ENCODE data around the gene SCAPER. TPM values are rescaled to one million over a fixed set of nuclear protein-coding genes. Genes with fewer than 3 reads are reported as not detected.
"Not testable (repeated sequence)": the region's sequence is repeated elsewhere in the genome, so short reads cannot be mapped to it uniquely, and the experiment has no call there.

SCAPER gene
- total RNA-seq, 1 experiment from 2014 or later = 14.7 TPM

DNA sequence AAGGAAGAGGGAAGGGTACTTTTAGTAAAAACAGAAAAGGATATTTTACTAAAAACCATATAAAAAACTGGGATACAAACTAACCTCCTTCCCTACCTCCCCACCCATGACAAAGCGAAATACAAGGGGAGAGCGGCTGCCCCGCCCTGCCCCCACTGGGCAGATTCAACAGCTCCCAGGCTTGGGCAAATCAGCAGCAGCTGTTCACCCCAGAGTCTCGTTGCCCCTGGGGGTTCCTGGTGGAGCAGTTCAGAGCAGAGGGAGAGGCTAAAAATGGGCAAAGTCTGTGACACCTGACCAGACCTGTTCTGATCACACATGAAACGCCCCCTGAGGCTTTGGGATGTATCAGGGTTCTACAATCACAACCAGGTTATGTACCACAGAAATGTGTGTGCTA lies 591.4 kb downstream of the SCAPER start:
- Histone ChIP-seq H3K4me2 (ENCODE audit: low read length) (no peak overlapping the region), H3K27me3 (ENCODE audit: insufficient read depth, low read length) (no peaks in the 10 kb centered on the region), H3K9me3 (ENCODE audit: control insufficient read depth in 1 of 2, insufficient read depth in 1 of 2, low read depth in 1 of 2, low read length in 2 of 2) (no peaks in the 10 kb centered on the region), H3K79me2 (ENCODE audit: insufficient read depth, low read length) (peaks cover 25% of the 10 kb centered on the region), H3K4me3 (replicated peaks in 1 of 2; ENCODE audit: low read depth in 1 of 2, low read length in 2 of 2) (no peak overlapping the region), H3K9ac (ENCODE audit: low read length) (no peak overlapping the region), H3K27ac (ENCODE audit: low read depth, low read length) (no peak overlapping the region), H3K9me2 (ENCODE audit: insufficient read depth) (no peaks in the 10 kb centered on the region), H4K20me1 (ENCODE audit: insufficient read depth) (0 out of 2 replicates have a peak, but pooled peaks cover 3% of the 10 kb centered on the region), H2AFZ (ENCODE audit: low read depth, low read length, poor library complexity, severe bottlenecking) (no peak overlapping the region), H3K36me3 (ENCODE audit: control insufficient read depth in 1 of 2, insufficient read depth in 2 of 2, low read length in 2 of 2) (no peaks in the 10 kb centered on the region), H3K4me1 (ENCODE audit: control insufficient read depth in 1 of 2, insufficient read depth in 2 of 2, low read length in 2 of 2) (peaks cover 15 to 33% of the 10 kb centered on the region in 2 experiments)
- no TSS peak for BruUV-seq (replicated peaks)
- POLR2A ChIA-PET = interaction anchor here (1.2 kb wide), 1 partner anchor 22 kb away, joined by 3 read pairs; the partner anchor contains the start of gene ISL2
- TF ChIP-seq SRF (IDR thresholded peaks at IDR 0.05; ENCODE audit: low read depth) (no peak), TCF7L2 (IDR thresholded peaks at IDR 0.05; ENCODE audit: borderline replicate concordance, extremely low read depth, insufficient read depth, insufficient read length) (no peak), EZH2 (IDR thresholded peaks at IDR 0.05) (no peak), EZH2phosphoT487 (IDR thresholded peaks at IDR 0.05; ENCODE audit: borderline replicate concordance) (no peak), ZNF274 (IDR thresholded peaks at IDR 0.05; ENCODE audit: low read depth, low read length) (no peak), POLR2A (IDR thresholded peaks at IDR 0.05; ENCODE audit: borderline replicate concordance, extremely low read depth, insufficient read depth, insufficient read length) (no peak), MAX (IDR thresholded peaks at IDR 0.05) (no peak), ZFX (IDR thresholded peaks at IDR 0.05) (no peak), RAD21 (IDR thresholded peaks at IDR 0.05; ENCODE audit: low read depth) (no peak), CEBPB (IDR thresholded peaks at IDR 0.05; ENCODE audit: low read depth) (no peak), POLR2AphosphoS5 (IDR thresholded peaks at IDR 0.05; ENCODE audit: low read depth, low read length) (no peak), SIN3A (IDR thresholded peaks at IDR 0.05; ENCODE audit: low read depth) (no peak)
- TF ChIP-seq, protein P1, sequence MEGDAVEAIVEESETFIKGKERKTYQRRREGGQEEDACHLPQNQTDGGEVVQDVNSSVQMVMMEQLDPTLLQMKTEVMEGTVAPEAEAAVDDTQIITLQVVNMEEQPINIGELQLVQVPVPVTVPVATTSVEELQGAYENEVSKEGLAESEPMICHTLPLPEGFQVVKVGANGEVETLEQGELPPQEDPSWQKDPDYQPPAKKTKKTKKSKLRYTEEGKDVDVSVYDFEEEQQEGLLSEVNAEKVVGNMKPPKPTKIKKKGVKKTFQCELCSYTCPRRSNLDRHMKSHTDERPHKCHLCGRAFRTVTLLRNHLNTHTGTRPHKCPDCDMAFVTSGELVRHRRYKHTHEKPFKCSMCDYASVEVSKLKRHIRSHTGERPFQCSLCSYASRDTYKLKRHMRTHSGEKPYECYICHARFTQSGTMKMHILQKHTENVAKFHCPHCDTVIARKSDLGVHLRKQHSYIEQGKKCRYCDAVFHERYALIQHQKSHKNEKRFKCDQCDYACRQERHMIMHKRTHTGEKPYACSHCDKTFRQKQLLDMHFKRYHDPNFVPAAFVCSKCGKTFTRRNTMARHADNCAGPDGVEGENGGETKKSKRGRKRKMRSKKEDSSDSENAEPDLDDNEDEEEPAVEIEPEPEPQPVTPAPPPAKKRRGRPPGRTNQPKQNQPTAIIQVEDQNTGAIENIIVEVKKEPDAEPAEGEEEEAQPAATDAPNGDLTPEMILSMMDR (IDR thresholded peaks at IDR 0.05 in 2 of 3, conservative IDR thresholded peaks at IDR 0.05 in 1 of 3; ENCODE audit: borderline replicate concordance in 1 of 3, insufficient read depth in 1 of 3, low read depth in 2 of 3, low read length in 2 of 3) = no peak
- TF ChIP-seq, protein P2, sequence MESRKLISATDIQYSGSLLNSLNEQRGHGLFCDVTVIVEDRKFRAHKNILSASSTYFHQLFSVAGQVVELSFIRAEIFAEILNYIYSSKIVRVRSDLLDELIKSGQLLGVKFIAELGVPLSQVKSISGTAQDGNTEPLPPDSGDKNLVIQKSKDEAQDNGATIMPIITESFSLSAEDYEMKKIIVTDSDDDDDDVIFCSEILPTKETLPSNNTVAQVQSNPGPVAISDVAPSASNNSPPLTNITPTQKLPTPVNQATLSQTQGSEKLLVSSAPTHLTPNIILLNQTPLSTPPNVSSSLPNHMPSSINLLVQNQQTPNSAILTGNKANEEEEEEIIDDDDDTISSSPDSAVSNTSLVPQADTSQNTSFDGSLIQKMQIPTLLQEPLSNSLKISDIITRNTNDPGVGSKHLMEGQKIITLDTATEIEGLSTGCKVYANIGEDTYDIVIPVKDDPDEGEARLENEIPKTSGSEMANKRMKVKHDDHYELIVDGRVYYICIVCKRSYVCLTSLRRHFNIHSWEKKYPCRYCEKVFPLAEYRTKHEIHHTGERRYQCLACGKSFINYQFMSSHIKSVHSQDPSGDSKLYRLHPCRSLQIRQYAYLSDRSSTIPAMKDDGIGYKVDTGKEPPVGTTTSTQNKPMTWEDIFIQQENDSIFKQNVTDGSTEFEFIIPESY (IDR thresholded peaks at IDR 0.05; ENCODE audit: extremely low read depth, insufficient replicate concordance, low read length) = no peak
- no peak for ATAC-seq
- RAD21 ChIA-PET (ENCODE audit: low non-redundant PET in 1 of 2, low total read pairs in 2 of 2, uncharacterized antibody in 2 of 2, unreplicated experiment in 2 of 2) = no interaction called here
- intact Hi-C loops (cut with micrococcal nuclease) = no loop called here
- CTCF ChIA-PET = interaction anchor here (0.9 to 1.4 kb wide), 3 partner anchors 13 to 22 kb away, joined by 3 to 6 read pairs (median 3); no protein-coding TSS in a partner anchor
- DNase-seq (ENCODE audit: low read depth, low spot score) = no peak

DNA sequence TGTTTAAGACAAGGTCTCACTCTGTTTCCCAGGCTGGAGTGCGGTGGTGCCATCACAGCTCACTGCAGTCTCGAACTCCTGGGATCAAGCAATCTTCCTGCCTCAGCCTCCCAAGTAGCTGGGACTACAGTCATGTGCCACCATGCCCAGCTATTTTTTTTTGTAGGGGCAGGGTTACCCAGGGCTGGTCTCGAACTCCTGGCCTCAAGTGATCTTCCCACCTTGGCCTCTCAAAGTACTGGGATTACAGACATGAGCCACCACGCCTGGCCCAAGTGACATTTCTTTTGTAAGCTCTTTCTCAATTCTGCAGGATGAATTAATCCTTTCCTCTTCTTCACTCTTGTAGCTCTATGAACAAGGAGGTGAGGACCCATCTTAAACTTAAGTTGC lies 592.0 kb downstream of the SCAPER start:
- not testable (repeated sequence) for ATAC-seq

More for the DNA sequence above, 592.0 kb downstream of the SCAPER start:
- H3K9me2 ChIP-seq (ENCODE audit: insufficient read depth); H2AFZ ChIP-seq (ENCODE audit: low read depth, low read length, poor library complexity, severe bottlenecking); H3K27me3 ChIP-seq (ENCODE audit: insufficient read depth, low read length); H3K36me3 ChIP-seq (ENCODE audit: control insufficient read depth in 1 of 2, insufficient read depth in 2 of 2, low read length in 2 of 2); H4K20me1 ChIP-seq (ENCODE audit: insufficient read depth); H3K27ac ChIP-seq (ENCODE audit: low read depth, low read length); RAD21 ChIA-PET (ENCODE audit: low non-redundant PET in 1 of 2, low total read pairs in 2 of 2, uncharacterized antibody in 2 of 2, unreplicated experiment in 2 of 2); BruUV-seq (replicated peaks); H3K9me3 ChIP-seq (ENCODE audit: control insufficient read depth in 1 of 2, insufficient read depth in 1 of 2, low read depth in 1 of 2, low read length in 2 of 2); DNase-seq (ENCODE audit: low read depth, low spot score); H3K4me3 ChIP-seq (replicated peaks in 1 of 2; ENCODE audit: low read depth in 1 of 2, low read length in 2 of 2); intact Hi-C loops (cut with micrococcal nuclease); H3K9ac ChIP-seq (ENCODE audit: low read length): not testable (repeated sequence)
- Histone ChIP-seq H3K4me2 (ENCODE audit: low read length) (peak overlapping the region; percentile 21; the same call in 1 of the 2 replicates), H3K79me2 (ENCODE audit: insufficient read depth, low read length) (peaks cover 30% of the 10 kb centered on the region), H3K4me1 (ENCODE audit: control insufficient read depth in 1 of 2, insufficient read depth in 2 of 2, low read length in 2 of 2) (peaks cover 15 to 33% of the 10 kb centered on the region in 2 experiments)
- POLR2A ChIA-PET = interaction anchor here (0.9 to 1.2 kb wide), 2 partner anchors 21 to 23 kb away, joined by 3 read pairs; partner anchors contain the start of gene ISL2
- CTCF ChIA-PET = interaction anchor here (0.9 to 1.4 kb wide), 4 partner anchors 14 to 23 kb away, joined by 3 to 6 read pairs (median 3); no protein-coding TSS in a partner anchor

Data from HCT116 (cell line).